Skeletal muscle satellite cell (primary cell): Measurements from ENCODE around the gene ARID5A.

ENCODE experiments used
- H3K27me3 ChIP-seq: 2 replicates; pipeline ENCODE4 v1.7.0; 2013; ENCODE audit warnings: low read length; ENCODE audit not compliant: control insufficient read depth, insufficient read depth
- H3K36me3 ChIP-seq: 2 replicates; pipeline ENCODE4 v1.7.0; 2013; ENCODE audit warnings: mild to moderate bottlenecking, control low read depth, low read length; ENCODE audit not compliant: insufficient read depth
- H3K4me1 ChIP-seq: 2 replicates; pipeline ENCODE4 v1.7.0; 2013; ENCODE audit warnings: low read length; ENCODE audit not compliant: control insufficient read depth, insufficient read depth
- H3K4me2 ChIP-seq: 2 replicates; pipeline ENCODE4 v1.7.0; 2013; ENCODE audit warnings: mild to moderate bottlenecking, low read length
- H3K4me3 ChIP-seq: 2 replicates; pipeline ENCODE4 v1.7.0; 2013; ENCODE audit warnings: low read length
- H3K9ac ChIP-seq: 2 replicates; pipeline ENCODE4 v1.7.0; 2013; ENCODE audit warnings: mild to moderate bottlenecking, low read depth, low read length, moderate library complexity
- H3K9me3 ChIP-seq: replicated peaks from 2 replicates; pipeline ENCODE4 v1.7.0; 2013; ENCODE audit warnings: mild to moderate bottlenecking, control low read depth, low read length

ARID5A gene

DNA sequence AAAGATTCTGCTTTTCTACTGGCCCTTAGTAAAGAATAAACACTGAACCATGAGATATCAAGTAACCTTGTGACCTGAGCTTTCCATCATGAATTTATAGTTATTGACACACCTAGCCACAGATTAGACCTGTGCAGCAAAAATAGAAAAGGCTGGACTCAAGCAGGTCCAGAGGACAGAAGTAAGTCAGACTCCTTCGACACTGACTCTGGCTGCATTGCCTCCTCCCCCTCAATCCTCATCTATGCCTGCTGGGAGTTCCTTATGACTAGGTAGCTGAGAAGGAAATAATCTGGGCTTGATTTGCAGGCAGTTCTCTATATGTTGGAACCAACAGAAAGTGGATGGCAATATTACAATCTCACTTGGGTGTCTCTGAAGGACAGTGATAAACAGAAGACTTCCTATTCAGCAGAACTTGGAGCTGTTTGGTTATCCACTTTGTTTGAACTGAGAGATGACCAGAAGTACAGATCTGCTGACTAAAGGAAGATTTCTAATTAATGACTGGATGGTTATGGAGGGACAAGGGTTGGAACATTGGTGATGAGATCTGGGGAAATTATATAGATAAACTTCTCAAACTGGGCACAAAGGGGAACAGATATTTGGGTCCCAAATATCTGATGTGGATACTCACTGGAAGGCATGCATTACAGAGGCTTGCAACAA, 39.4 kb downstream of the ARID5A start:
- Histone ChIP-seq H3K36me3 (no peaks in the 10 kb centered on the region), H3K4me2 (no peak overlapping the region), H3K4me1 (no peaks in the 10 kb centered on the region), H3K4me3 (no peak overlapping the region), H3K9me3 (no peaks in the 10 kb centered on the region), H3K27me3 (no peaks in the 10 kb centered on the region), H3K9ac (no peak overlapping the region)

DNA sequence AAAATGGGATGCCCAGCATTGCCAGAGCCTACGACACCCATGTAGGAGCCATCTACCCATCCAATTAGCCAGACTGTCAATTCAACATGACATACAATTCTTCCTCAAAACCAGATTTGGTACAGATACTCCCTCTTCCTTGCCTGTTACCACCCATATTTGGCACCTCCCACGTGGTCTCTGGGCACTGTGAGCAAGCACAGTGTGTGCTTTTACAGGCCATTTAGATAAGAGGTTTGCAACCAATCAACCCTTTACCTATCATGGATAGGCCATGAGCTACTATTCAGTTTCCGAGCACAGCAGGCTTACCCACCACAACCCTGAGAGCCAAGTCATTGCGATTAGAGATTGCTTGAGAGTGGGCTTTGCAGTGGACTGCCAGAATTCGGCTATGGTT, 40.9 kb downstream of the ARID5A start:
- H3K36me3 ChIP-seq = no peaks in the 10 kb centered on the region
- no peaks in the 10 kb centered on the region for H3K4me1 ChIP-seq
- H3K9ac ChIP-seq = no peak overlapping the region
- H3K4me2 ChIP-seq = no peak overlapping the region
- H3K4me3 ChIP-seq = no peak overlapping the region
- no peaks in the 10 kb centered on the region for H3K9me3 ChIP-seq
- no peaks in the 10 kb centered on the region for H3K27me3 ChIP-seq

DNA sequence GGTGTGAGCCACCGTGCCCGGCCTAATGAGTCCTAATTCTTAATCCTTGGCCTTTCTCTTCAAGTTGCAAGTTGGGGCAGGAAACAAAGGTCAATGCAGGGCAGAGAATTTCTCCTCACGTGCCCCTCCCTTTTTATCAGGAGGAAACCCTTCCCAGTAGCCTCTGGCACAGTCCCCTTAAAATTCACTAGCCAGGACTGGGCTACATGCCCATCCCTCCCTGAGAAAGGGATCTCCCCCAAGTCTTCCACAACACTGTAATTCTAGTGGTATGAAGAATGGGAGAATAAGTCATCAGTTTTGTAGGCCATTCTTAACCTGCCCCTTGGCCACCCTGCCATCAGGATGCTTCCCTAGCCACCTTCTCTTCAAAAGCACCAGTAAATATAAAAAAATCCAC, 42.2 kb downstream of the ARID5A start:
- Histone ChIP-seq H3K27me3 (no peaks in the 10 kb centered on the region), H3K4me1 (no peaks in the 10 kb centered on the region), H3K9me3 (no peaks in the 10 kb centered on the region), H3K36me3 (no peaks in the 10 kb centered on the region), H3K9ac (no peak overlapping the region), H3K4me3 (no peak overlapping the region), H3K4me2 (no peak overlapping the region)

DNA sequence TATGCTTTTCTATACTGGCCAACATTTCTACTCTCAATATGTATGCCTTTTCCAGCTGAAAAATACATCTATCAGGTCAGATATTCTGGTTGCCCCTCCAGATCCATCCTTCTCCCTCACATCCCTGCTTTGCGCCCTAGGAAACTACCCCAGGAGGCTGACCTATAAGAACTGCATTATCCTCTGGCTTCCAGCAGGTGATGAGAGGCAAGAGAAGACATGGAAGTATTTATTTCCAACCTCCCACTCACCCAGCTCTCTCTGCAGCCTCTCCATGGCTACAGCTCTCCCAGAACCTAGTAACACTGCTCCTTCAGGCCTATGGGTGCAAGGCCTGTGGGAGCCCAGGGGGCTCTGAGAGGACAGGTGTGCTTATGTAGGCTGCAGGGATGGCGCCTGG, 42.9 kb downstream of the ARID5A start:
- no peaks in the 10 kb centered on the region for H3K36me3 ChIP-seq
- H3K4me3 ChIP-seq = no peak overlapping the region
- no peak overlapping the region for H3K4me2 ChIP-seq
- H3K9ac ChIP-seq = no peak overlapping the region
- no peaks in the 10 kb centered on the region for H3K4me1 ChIP-seq
- H3K9me3 ChIP-seq = no peaks in the 10 kb centered on the region
- H3K27me3 ChIP-seq = no peaks in the 10 kb centered on the region

DNA sequence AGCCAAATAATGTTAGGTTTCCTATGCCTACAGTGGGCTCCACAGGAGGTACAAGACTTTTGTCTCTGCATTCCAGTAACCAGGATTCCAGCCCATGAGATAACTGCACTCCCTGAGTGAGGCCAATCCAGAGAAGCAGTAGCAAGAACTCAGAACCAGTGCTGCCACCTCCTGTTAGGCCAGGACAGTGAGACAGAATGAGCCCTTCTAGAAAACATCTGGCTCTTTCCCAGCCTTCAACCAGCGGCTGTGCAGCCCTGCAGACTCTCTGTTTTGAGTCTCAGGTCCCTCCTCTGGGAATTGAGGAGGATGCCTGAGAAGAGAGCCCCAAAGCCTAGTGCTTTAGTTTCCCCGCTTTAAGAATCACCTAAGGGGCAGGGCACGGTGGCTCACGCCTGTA, 44.2 kb downstream of the ARID5A start:
- H3K27me3 ChIP-seq = no peaks in the 10 kb centered on the region
- H3K36me3 ChIP-seq = no peaks in the 10 kb centered on the region
- no peak overlapping the region for H3K4me2 ChIP-seq
- no peak overlapping the region for H3K9ac ChIP-seq
- no peak overlapping the region for H3K4me3 ChIP-seq
- H3K9me3 ChIP-seq = no peaks in the 10 kb centered on the region
- no peaks in the 10 kb centered on the region for H3K4me1 ChIP-seq

DNA sequence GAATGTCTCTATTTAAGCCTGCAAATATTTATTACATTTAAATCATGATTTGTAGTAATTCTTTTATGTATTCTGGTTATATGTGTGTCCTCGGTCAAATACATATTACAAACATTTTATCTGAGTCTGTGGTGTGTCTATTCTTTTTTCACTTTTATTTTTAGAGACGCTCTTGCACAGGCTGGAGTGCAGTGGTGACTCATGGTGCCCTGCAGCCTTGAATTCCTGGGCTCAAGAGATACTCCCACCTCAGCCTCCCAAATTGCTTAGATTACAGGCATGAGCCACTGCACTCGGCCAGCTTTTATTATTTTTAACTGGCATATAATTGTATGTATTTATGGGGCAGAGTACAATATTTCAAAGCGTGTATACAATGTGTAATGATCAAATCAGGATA, 47.5 kb downstream of the ARID5A start:
- H3K9me3 ChIP-seq = no peaks in the 10 kb centered on the region
- no peaks in the 10 kb centered on the region for H3K27me3 ChIP-seq
- H3K4me3 ChIP-seq = no peak overlapping the region
- H3K36me3 ChIP-seq = no peaks in the 10 kb centered on the region
- no peak overlapping the region for H3K4me2 ChIP-seq
- H3K4me1 ChIP-seq = no peaks in the 10 kb centered on the region
- H3K9ac ChIP-seq = no peak overlapping the region

DNA sequence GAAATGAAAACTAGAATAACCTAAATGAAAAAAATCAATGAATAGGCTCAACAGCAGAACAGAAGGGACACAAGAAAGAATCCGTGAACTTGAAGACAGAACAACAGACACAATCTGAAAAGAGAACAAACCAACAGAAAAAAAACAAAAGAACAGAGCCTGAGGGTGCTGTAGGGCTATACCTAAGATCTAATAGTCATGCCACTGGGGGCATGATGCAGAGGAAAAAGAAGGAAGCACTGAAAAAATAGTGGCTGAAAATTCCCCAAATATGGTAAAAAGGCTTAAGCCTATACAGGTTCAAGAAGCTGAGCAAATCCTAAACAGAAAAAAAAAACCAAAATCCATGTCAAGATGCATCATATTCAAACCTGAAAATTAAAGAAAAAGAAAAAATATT, 51.3 kb downstream of the ARID5A start:
- no peaks in the 10 kb centered on the region for H3K27me3 ChIP-seq
- no peak overlapping the region for H3K4me2 ChIP-seq
- H3K4me3 ChIP-seq = no peak overlapping the region
- no peak overlapping the region for H3K9ac ChIP-seq
- no peaks in the 10 kb centered on the region for H3K4me1 ChIP-seq
- H3K9me3 ChIP-seq = no peaks in the 10 kb centered on the region
- H3K36me3 ChIP-seq = peaks cover 9% of the 10 kb centered on the region

DNA sequence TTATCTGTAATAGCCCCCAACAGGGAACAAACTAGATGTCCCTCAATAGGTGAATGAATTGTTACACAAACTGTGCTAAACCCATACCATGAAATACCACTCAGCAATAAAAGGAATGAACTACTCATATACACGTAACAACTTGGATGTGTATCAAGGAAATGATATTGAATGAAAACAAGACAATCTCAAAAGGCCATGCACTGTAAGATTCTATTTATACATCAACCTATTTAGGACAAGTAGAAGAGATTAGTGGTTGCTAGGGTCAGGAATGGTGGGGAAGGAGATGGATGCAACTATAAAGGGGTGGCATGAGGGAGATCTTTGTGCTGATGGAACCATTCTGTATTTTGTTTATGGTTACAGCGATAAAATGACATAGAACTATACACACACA, 54.5 kb downstream of the ARID5A start:
- Histone ChIP-seq H3K4me1 (no peaks in the 10 kb centered on the region), H3K9me3 (no peaks in the 10 kb centered on the region), H3K4me2 (no peak overlapping the region), H3K9ac (no peak overlapping the region), H3K27me3 (no peaks in the 10 kb centered on the region), H3K4me3 (no peak overlapping the region), H3K36me3 (peaks cover 40% of the 10 kb centered on the region)

DNA sequence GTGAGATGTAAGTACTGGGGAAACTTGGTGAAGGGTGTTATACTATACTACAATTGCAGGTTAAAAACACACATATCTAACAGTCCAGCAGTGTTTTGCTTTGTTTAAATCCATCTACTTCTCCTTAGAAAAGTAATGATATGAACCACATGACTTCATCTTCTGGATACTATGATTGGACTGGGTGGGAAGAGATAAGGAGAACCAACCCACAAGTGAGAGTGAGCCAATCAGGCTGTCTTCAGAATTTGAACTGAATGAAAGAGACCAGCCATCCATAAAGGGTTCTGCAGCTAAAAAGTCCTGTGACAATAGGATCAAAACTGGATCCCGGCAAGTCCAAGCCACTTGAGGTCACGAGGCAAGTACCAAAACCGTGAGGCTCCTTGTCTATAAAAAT, 54.9 kb downstream of the ARID5A start:
- no peaks in the 10 kb centered on the region for H3K4me1 ChIP-seq
- H3K9me3 ChIP-seq = no peaks in the 10 kb centered on the region
- peaks cover 43% of the 10 kb centered on the region for H3K36me3 ChIP-seq
- no peak overlapping the region for H3K4me3 ChIP-seq
- no peaks in the 10 kb centered on the region for H3K27me3 ChIP-seq
- no peak overlapping the region for H3K4me2 ChIP-seq
- H3K9ac ChIP-seq = no peak overlapping the region

DNA sequence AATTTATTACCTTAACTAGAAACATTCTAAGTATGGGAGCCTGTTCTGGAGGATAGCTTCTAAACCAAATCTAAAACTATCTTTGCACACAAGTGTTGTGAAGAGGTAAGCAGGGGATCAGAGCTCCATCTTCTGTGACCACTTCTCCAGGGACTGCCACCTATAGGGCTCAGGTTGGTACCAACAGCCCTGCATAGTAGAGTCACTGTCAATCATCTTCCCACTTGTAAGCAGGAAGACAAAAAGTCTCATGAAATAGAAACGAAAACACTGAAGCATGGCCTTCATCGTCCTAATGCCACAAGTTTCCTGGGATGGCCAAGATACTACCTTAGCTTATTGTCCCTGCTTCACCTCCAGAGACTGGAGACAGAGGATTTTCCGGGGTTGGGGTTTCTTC, 57.7 kb downstream of the ARID5A start:
- Histone ChIP-seq H3K9ac (no peak overlapping the region), H3K4me1 (no peaks in the 10 kb centered on the region), H3K4me3 (no peak overlapping the region), H3K4me2 (no peak overlapping the region), H3K36me3 (peaks cover 60% of the 10 kb centered on the region), H3K27me3 (no peaks in the 10 kb centered on the region), H3K9me3 (no peaks in the 10 kb centered on the region)

DNA sequence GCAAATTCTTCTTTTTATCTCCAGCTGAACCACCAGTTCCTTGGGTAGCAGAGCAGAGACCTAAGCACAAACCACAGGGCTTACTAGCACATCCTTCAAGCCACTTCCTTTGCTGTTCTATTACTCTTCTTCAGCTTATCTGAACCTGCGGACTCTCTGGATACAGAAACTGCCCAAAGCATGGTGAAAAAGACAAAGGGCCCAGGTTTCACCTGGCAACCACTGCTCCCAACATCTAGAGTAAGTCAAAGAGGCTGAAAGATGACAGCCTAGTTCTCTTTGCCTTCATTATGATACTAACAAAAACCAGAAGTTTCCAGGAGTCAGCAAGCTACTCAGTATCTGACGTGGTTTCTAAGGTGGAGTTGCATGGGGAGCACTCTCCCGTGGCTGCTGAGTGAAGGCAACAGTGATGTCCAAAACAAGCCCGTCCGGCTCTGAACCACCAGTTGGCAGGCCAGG, 58.2 kb downstream of the ARID5A start:
- Histone ChIP-seq H3K36me3 (peaks cover 63% of the 10 kb centered on the region), H3K4me3 (no peak overlapping the region), H3K9ac (no peak overlapping the region), H3K9me3 (no peaks in the 10 kb centered on the region), H3K27me3 (no peaks in the 10 kb centered on the region), H3K4me2 (no peak overlapping the region), H3K4me1 (no peaks in the 10 kb centered on the region)

DNA sequence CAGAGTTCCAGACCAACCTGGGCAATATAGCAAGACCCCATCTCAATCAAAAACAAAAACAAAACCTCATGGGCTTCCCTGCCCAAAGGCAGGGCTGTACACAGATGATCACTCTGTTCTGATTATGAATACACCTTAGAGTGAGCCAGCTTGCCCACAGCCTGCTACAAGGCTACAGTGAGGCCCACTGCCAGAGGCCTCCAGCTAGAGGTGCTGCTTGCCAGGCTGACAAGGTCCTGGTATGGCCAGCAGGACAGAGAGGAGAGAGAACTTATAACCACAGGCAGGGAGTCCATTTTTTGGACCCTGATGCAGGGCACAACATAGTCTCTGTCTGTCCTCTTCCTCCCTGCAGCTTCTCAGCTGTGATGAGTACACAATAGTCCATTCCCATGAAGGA, 60.0 kb downstream of the ARID5A start:
- H3K9me3 ChIP-seq = no peaks in the 10 kb centered on the region
- no peaks in the 10 kb centered on the region for H3K27me3 ChIP-seq
- H3K4me2 ChIP-seq = no peak overlapping the region
- H3K4me3 ChIP-seq = no peak overlapping the region
- no peak overlapping the region for H3K9ac ChIP-seq
- no peaks in the 10 kb centered on the region for H3K4me1 ChIP-seq
- H3K36me3 ChIP-seq = peaks cover 79% of the 10 kb centered on the region
